Measurements from ENCODE around the gene CPLANE2. TPM values are rescaled to one million over a fixed set of nuclear protein-coding genes. Genes with fewer than 3 reads are reported as not detected.

The CPLANE2 gene
- total RNA-seq, 2 experiments from 2014 or later, result 1.2 to 1.4 TPM

DNA sequence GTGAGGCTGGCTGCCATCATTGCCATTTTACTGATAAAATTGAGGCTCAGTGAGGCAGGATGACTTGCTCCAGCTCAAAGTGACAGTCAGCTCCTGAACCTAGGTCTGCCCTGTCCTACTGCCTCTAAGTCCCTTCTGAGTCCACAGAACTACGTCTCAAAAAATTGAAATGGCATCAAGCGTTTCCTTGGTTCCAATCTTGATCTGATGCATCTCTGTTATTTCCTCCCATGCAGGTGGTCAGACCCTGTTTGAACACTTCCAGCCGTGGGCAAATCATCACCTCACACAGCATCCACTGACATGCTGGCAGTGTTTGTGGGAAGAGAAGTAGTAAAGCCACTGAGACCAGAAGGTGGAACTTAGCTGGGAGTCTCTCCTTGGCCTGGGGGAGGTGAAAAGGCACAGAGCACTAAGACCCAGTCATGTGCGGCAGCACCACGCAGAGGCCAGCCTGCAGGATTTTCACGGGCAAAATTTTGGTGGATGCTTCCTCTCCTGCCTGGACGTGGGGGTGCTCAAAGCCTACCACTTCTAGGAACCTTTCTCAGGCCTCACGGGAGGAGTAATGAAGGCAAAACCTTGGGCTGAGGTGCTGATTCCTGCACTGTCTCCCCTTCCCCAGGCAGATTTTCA is 7.8 kb upstream of the CPLANE2 start:
- TF ChIP-seq, protein P1, sequence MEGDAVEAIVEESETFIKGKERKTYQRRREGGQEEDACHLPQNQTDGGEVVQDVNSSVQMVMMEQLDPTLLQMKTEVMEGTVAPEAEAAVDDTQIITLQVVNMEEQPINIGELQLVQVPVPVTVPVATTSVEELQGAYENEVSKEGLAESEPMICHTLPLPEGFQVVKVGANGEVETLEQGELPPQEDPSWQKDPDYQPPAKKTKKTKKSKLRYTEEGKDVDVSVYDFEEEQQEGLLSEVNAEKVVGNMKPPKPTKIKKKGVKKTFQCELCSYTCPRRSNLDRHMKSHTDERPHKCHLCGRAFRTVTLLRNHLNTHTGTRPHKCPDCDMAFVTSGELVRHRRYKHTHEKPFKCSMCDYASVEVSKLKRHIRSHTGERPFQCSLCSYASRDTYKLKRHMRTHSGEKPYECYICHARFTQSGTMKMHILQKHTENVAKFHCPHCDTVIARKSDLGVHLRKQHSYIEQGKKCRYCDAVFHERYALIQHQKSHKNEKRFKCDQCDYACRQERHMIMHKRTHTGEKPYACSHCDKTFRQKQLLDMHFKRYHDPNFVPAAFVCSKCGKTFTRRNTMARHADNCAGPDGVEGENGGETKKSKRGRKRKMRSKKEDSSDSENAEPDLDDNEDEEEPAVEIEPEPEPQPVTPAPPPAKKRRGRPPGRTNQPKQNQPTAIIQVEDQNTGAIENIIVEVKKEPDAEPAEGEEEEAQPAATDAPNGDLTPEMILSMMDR (IDR thresholded peaks at IDR 0.05), result peak; percentile 37
- no peaks in the 10 kb centered on the region for H3K27me3 Mint-ChIP-seq
- H3K9me3 Mint-ChIP-seq, result no peaks in the 10 kb centered on the region
- H3K36me3 Mint-ChIP-seq (ENCODE audit: low read depth), result peaks cover 2% of the 10 kb centered on the region
- ChIA-PET CTCF (interaction anchor here (0.6 to 3.2 kb wide), 21 partner anchors 9 to 170 kb away, joined by 3 to 23 read pairs (median 5); partner anchors contain the start of gene FBXO42), POLR2A (interaction anchor here (1.3 kb wide), 1 partner anchor 17 kb away, joined by 3 read pairs; no protein-coding TSS in a partner anchor)
- DNase-seq (no peak), ATAC-seq (no peak)
- H3K4me3 Mint-ChIP-seq, result no peak overlapping the region
- peaks cover 9% of the 10 kb centered on the region for H3K4me1 Mint-ChIP-seq (ENCODE audit: low read depth)
- intact Hi-C loops (cut with micrococcal nuclease), result loop anchor here (10.0 kb wide), 1 partner anchor 120 kb away; the partner anchor contains the start of gene SZRD1
- no peak overlapping the region for H3K27ac Mint-ChIP-seq

- CTCF ChIA-PET, result interaction anchor here (0.6 to 3.2 kb wide), 23 partner anchors 9 to 169 kb away, joined by 3 to 23 read pairs (median 5); partner anchors contain the start of gene FBXO42
- POLR2A ChIA-PET, result interaction anchor here (0.9 to 1.3 kb wide), 2 partner anchors 16 to 37 kb away, joined by 3 read pairs; no protein-coding TSS in a partner anchor
- peaks cover 5% of the 10 kb centered on the region for H3K4me1 Mint-ChIP-seq (ENCODE audit: low read depth)
These were observed 7.1 kb upstream of the CPLANE2 start for GRCh38 chr1:16243936-16244649.

DNA sequence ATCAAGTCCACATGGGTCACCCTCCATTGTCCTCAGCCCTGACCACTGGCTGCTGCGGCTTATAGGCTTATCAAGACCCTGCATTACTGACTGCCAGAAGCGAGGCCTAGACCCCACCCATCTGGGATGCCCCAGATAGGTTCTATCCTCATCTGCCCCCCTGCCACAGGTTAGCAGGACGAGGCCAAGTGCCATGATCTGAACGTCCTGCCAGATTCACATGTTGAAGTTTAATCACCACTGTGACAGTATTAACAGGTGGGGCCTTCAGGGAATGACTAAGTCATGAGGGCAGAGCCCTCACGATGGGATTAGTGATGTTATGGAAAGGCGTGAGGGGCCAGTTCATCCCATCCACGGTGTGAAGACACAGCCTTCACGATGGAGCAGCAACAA is 6.2 kb upstream of the CPLANE2 start:
- ChIA-PET CTCF (interaction anchor here (1.0 to 3.2 kb wide), 11 partner anchors 11 to 122 kb away, joined by 3 to 23 read pairs (median 5); no protein-coding TSS in a partner anchor), POLR2A (interaction anchor here (0.8 kb wide), 1 partner anchor 32 kb away, joined by 3 read pairs; no protein-coding TSS in a partner anchor)
- Mint-ChIP-seq H3K4me1 (ENCODE audit: low read depth) (peaks cover 3% of the 10 kb centered on the region), H3K9me3 (no peaks in the 10 kb centered on the region), H3K36me3 (ENCODE audit: low read depth) (no peaks in the 10 kb centered on the region), H3K27me3 (no peaks in the 10 kb centered on the region), H3K4me3 (no peak overlapping the region), H3K27ac (no peak overlapping the region)
- ATAC-seq, result no peak
- no peak for DNase-seq
- TF ChIP-seq, protein P1 (IDR thresholded peaks at IDR 0.05), result no peak
- intact Hi-C loops (cut with micrococcal nuclease), result loop anchor here (10.0 kb wide), 1 partner anchor 122 kb away; the partner anchor contains the start of gene SZRD1

More at GRCh38 chr1:16243936-16244649, 7.1 kb upstream of the CPLANE2 start:
- TF ChIP-seq, protein P1 (IDR thresholded peaks at IDR 0.05), result peak; percentile 87
- DNase-seq (peak; percentile 89), ATAC-seq (peak; percentile 94)
- Mint-ChIP-seq H3K27ac (no peak overlapping the region), H3K4me3 (no peak overlapping the region), H3K27me3 (no peaks in the 10 kb centered on the region), H3K9me3 (no peaks in the 10 kb centered on the region), H3K36me3 (ENCODE audit: low read depth) (no peaks in the 10 kb centered on the region)
- intact Hi-C loops (cut with micrococcal nuclease), result loop anchor here (10.0 kb wide), 1 partner anchor 121 kb away; the partner anchor contains the start of gene SZRD1

- ChIA-PET CTCF (interaction anchor here (1.0 to 3.2 kb wide), 8 partner anchors 11 to 121 kb away, joined by 3 to 20 read pairs (median 4); no protein-coding TSS in a partner anchor), POLR2A (interaction anchor here (0.8 kb wide), 1 partner anchor 32 kb away, joined by 3 read pairs; no protein-coding TSS in a partner anchor)
- no peak overlapping the region for H3K4me3 Mint-ChIP-seq
- no peaks in the 10 kb centered on the region for H3K36me3 Mint-ChIP-seq (ENCODE audit: low read depth)
- TF ChIP-seq, protein P1 (IDR thresholded peaks at IDR 0.05), result no peak
- DNase-seq, result no peak
- intact Hi-C loops (cut with micrococcal nuclease), result loop anchor here (10.0 kb wide), 1 partner anchor 122 kb away; the partner anchor contains the start of gene SZRD1
- no peaks in the 10 kb centered on the region for H3K9me3 Mint-ChIP-seq
- ATAC-seq, result no peak
- H3K27me3 Mint-ChIP-seq, result no peaks in the 10 kb centered on the region
- peaks cover 5% of the 10 kb centered on the region for H3K4me1 Mint-ChIP-seq (ENCODE audit: low read depth)
- no peak overlapping the region for H3K27ac Mint-ChIP-seq
These were observed 5.7 kb upstream of the CPLANE2 start for GRCh38 chr1:16242556-16243214.

All from activated CD8-positive, alpha-beta T cell treated with anti-CD3 and anti-CD28 coated beads for 36 hours (primary cell).